Natural killer cell (primary cell): Measurements from ENCODE around the gene SPAG16. TPM values are rescaled to one million over a fixed set of nuclear protein-coding genes. Genes with fewer than 3 reads are reported as not detected.

Experiments
- ATAC-seq, 3 donors: fragments of 150-1000 bp in 2 of 3; fragments of 200-7000 bp in 1 of 3; cut with Tn5 transposase; 1 replicate in 1 of 3; 2 replicates in 2 of 3; pipeline ENCODE4 v1.10.0; 2021; ENCODE audit warnings: mild to moderate bottlenecking in 2 of 3, moderate library complexity in 2 of 3
- DNase-seq, 2 donors: peaks; one replicate each; pipeline versions ENCODE4 v3.0.0 to v3.0.0-alpha.2; 2013 to 2021; ENCODE audit warnings: mixed read lengths in 1 of 2
- H3K27ac ChIP-seq: one replicate; pipeline ENCODE4 v1.5.1; 2013; ENCODE audit warnings: mild to moderate bottlenecking, low read length
- H3K27me3 ChIP-seq: one replicate; pipeline ENCODE4 v1.6.1; 2013; ENCODE audit warnings: low read length; ENCODE audit not compliant: control insufficient read depth, insufficient read depth
- H3K36me3 ChIP-seq: one replicate; pipeline ENCODE4 v1.6.1; 2013; ENCODE audit warnings: low read length; ENCODE audit not compliant: control insufficient read depth, insufficient read depth
- H3K4me1 ChIP-seq: one replicate; pipeline ENCODE4 v1.6.1; 2013; ENCODE audit warnings: low read length; ENCODE audit not compliant: control insufficient read depth, insufficient read depth
- H3K4me3 ChIP-seq: one replicate; pipeline ENCODE4 v1.5.1; 2013; ENCODE audit warnings: low read length
- H3K9me3 ChIP-seq: one replicate; pipeline ENCODE4 v1.6.1; 2013; ENCODE audit warnings: low read length; ENCODE audit not compliant: control insufficient read depth, insufficient read depth
- H3K27ac Mint-ChIP-seq, 2 donors: one replicate each; pipeline ENCODE4 v1.8.0; 2022; ENCODE audit warnings: mild to moderate bottlenecking in 2 of 2, mixed read lengths in 2 of 2, moderate library complexity in 1 of 2
- H3K27me3 Mint-ChIP-seq, 2 donors: one replicate each; pipeline ENCODE4 v1.8.0; 2022; ENCODE audit warnings: low read depth in 2 of 2, mixed read lengths in 2 of 2
- H3K36me3 Mint-ChIP-seq: one replicate; pipeline ENCODE4 v1.8.0; 2022; ENCODE audit warnings: mixed read lengths
- H3K4me1 Mint-ChIP-seq, 2 donors: one replicate each; pipeline ENCODE4 v1.8.0; 2022; ENCODE audit warnings: mixed read lengths in 2 of 2
- H3K4me3 Mint-ChIP-seq: one replicate; pipeline ENCODE4 v1.8.0; 2022; ENCODE audit warnings: mild to moderate bottlenecking, moderate library complexity, mixed read lengths
- H3K9me3 Mint-ChIP-seq, 2 donors: one replicate each; pipeline ENCODE4 v1.8.0; 2022; ENCODE audit warnings: mixed read lengths in 2 of 2
- CTCF ChIP-seq: fragments of 200-600 bp; IDR thresholded peaks from one replicate; pipeline ENCODE4 v1.8.0; 2022; ENCODE audit warnings: antibody characterized with exemption
- WGBS: methylation state at CpG from one replicate; pipeline ENCODE4 v1.1.7; 2013; ENCODE audit warnings: missing lambda C conversion rate; ENCODE audit not compliant: insufficient coverage; 5-methylcytosine and 5-hydroxymethylcytosine counted together
- intact Hi-C: fragments of 100-400 bp; cut with micrococcal nuclease; formaldehyde crosslinking; loops from one replicate; pipeline ENCODE4 v1.14.2; 2022
- total RNA-seq, 4 donors: library from RNA; stranded (reverse); fragments of 120-200 nt in 1 of 4; gene quantifications; one replicate each; pipeline versions ENCODE4 v1.2.3 to v1.2.4, GENCODE V29; 2013 to 2022

Gene SPAG16
- total RNA-seq, 3 donors from 2014 or later (not counting 1 experiment from before 2014, with no cell fraction given): 3.5 to 5.8 (median 4.0) TPM

GRCh38 chr2:213500881-213501280 lies 216.6 kb downstream of the SPAG16 start:
- ATAC-seq (no peak), DNase-seq (no peak)
- Histone ChIP-seq H3K9me3 (no peaks in the 10 kb centered on the region), H3K4me1 (no peaks in the 10 kb centered on the region), H3K27ac (no peak overlapping the region), H3K27me3 (no peaks in the 10 kb centered on the region), H3K4me3 (no peak overlapping the region), H3K36me3 (no peaks in the 10 kb centered on the region)
- intact Hi-C loops: no loop called here
- H3K4me1 Mint-ChIP-seq: no peaks in the 10 kb centered on the region
- WGBS: no CpG with 5 or more reads among the region's 1 CpG
- no peaks in the 10 kb centered on the region for H3K36me3 Mint-ChIP-seq
- H3K4me3 Mint-ChIP-seq: no peak overlapping the region
- TF ChIP-seq CTCF: no peak
- H3K27me3 Mint-ChIP-seq: no peaks in the 10 kb centered on the region
- no peak overlapping the region for H3K27ac Mint-ChIP-seq
- H3K9me3 Mint-ChIP-seq: peaks cover 6 to 8% of the 10 kb centered on the region in 2 donors

- intact Hi-C loops: no loop called here
- no peaks in the 10 kb centered on the region for H3K4me1 Mint-ChIP-seq
Measured at GRCh38 chr2:213524164-213524563, 239.9 kb downstream of the SPAG16 start.

DNA sequence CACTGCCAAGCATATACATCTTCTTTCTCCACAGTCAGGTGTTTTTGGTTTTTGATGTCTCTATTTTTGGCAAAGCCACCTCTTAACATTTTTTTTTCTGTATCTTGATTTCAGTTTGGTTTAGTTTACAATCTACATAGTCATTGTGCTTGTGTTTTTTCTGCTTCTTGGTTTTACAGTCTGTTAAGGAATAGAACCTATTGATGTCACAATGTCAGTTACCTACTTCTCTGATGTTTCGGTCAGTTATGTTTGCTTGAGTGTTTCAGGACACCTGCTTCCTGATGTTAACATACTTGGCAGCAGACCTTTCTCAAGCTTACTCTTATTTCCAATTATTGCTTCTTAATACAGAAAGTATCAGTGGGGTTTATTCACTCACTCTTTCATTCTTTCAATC lies 253.3 kb downstream of the SPAG16 start:
- no peak for TF ChIP-seq CTCF
- WGBS: 36% methylated on average over 1 of the region's 1 CpG
- H3K27ac ChIP-seq: no peak overlapping the region

More at GRCh38 chr2:213524164-213524563, 239.9 kb downstream of the SPAG16 start:
- H3K9me3 ChIP-seq: peaks cover 10% of the 10 kb centered on the region
- DNase-seq (no peak), ATAC-seq (no peak)
- no peak overlapping the region for H3K27ac ChIP-seq
- H3K4me1 ChIP-seq: no peaks in the 10 kb centered on the region
- H3K27ac Mint-ChIP-seq: no peak overlapping the region
- H3K4me3 ChIP-seq: no peak overlapping the region
- no peaks in the 10 kb centered on the region for H3K27me3 Mint-ChIP-seq
- no peak for TF ChIP-seq CTCF
- H3K27me3 ChIP-seq: no peaks in the 10 kb centered on the region
- peaks cover 8 to 16% of the 10 kb centered on the region in 2 donors for H3K9me3 Mint-ChIP-seq
- no peak overlapping the region for H3K4me3 Mint-ChIP-seq
- no peaks in the 10 kb centered on the region for H3K36me3 ChIP-seq
- H3K36me3 Mint-ChIP-seq: no peaks in the 10 kb centered on the region

GRCh38 chr2:213544940-213545339 lies 260.7 kb downstream of the SPAG16 start:
- H3K36me3 ChIP-seq: no peaks in the 10 kb centered on the region
- H3K27me3 Mint-ChIP-seq: no peaks in the 10 kb centered on the region
- peaks cover 7 to 14% of the 10 kb centered on the region in 2 donors for H3K9me3 Mint-ChIP-seq
- ATAC-seq (no peak), DNase-seq (no peak)
- no peaks in the 10 kb centered on the region for H3K27me3 ChIP-seq
- no peak overlapping the region for H3K4me3 Mint-ChIP-seq
- H3K4me1 ChIP-seq: no peaks in the 10 kb centered on the region
- no peak overlapping the region for H3K27ac ChIP-seq
- intact Hi-C loops: no loop called here
- H3K4me3 ChIP-seq: no peak overlapping the region
- no peak for TF ChIP-seq CTCF
- H3K27ac Mint-ChIP-seq: no peak overlapping the region
- H3K36me3 Mint-ChIP-seq: no peaks in the 10 kb centered on the region
- no peaks in the 10 kb centered on the region for H3K4me1 Mint-ChIP-seq
- no peaks in the 10 kb centered on the region for H3K9me3 ChIP-seq
- WGBS: 80% methylated on average over 1 of the region's 1 CpG

More for the DNA sequence above, 253.3 kb downstream of the SPAG16 start:
- Mint-ChIP-seq H3K9me3 (no peaks in the 10 kb centered on the region), H3K4me1 (no peaks in the 10 kb centered on the region), H3K27ac (no peak overlapping the region), H3K36me3 (no peaks in the 10 kb centered on the region), H3K27me3 (no peaks in the 10 kb centered on the region), H3K4me3 (no peak overlapping the region)
- H3K4me1 ChIP-seq: no peaks in the 10 kb centered on the region
- H3K27me3 ChIP-seq: no peaks in the 10 kb centered on the region
- intact Hi-C loops: no loop called here
- no peaks in the 10 kb centered on the region for H3K9me3 ChIP-seq
- ATAC-seq: no peak
- H3K36me3 ChIP-seq: no peaks in the 10 kb centered on the region
- H3K4me3 ChIP-seq: no peak overlapping the region
- no peak for DNase-seq
